Mesenchymal stem cell (in vitro differentiated cells and primary cell): ENCODE data around the gene ADGRG1.
A peak's percentile ranks its signal among the peaks of the same experiment; 100 is the strongest.

ENCODE experiments used
- DNase-seq: peaks from one replicate; pipeline ENCODE4 v3.0.0-alpha.2; 2013
- H2AFZ ChIP-seq: one replicate; pipeline ENCODE4 v1.6.1; 2013; ENCODE audit warnings: low read depth, mild to moderate bottlenecking, control low read depth, inconsistent platforms, low read length, moderate library complexity
- H2AK5ac ChIP-seq: 2 replicates; pipeline ENCODE4 v1.6.1; 2013; ENCODE audit warnings: low read length, moderate library complexity, mild to moderate bottlenecking, inconsistent platforms; ENCODE audit not compliant: severe bottlenecking
- H2BK120ac ChIP-seq: one replicate; pipeline ENCODE4 v1.6.1; 2013; ENCODE audit warnings: low read depth, mild to moderate bottlenecking, inconsistent platforms, low read length, moderate library complexity
- H2BK12ac ChIP-seq, 2 experiments: one replicate each; pipeline ENCODE4 v1.6.1; 2013; ENCODE audit warnings: inconsistent platforms in 2 of 2, low read length in 2 of 2, mild to moderate bottlenecking in 2 of 2, moderate library complexity in 2 of 2, control low read depth in 1 of 2
- H2BK15ac ChIP-seq: one replicate; pipeline ENCODE4 v1.6.1; 2013; ENCODE audit warnings: mild to moderate bottlenecking, low read depth, inconsistent platforms; ENCODE audit not compliant: poor library complexity, severe bottlenecking
- H2BK5ac ChIP-seq: 2 replicates; pipeline ENCODE4 v1.6.1; 2013; ENCODE audit warnings: low read depth, mild to moderate bottlenecking, low read length, control low read depth, inconsistent platforms; ENCODE audit not compliant: poor library complexity, severe bottlenecking
- H3K14ac ChIP-seq, 2 experiments: one replicate each; pipeline ENCODE4 v1.6.1; 2013; ENCODE audit warnings: inconsistent platforms in 2 of 2, low read length in 2 of 2, control low read depth in 1 of 2, mild to moderate bottlenecking in 1 of 2, moderate library complexity in 1 of 2
- H3K18ac ChIP-seq, 2 experiments: one replicate each; pipeline ENCODE4 v1.6.1; 2013; ENCODE audit warnings: inconsistent platforms in 2 of 2, low read length in 2 of 2, control low read depth in 1 of 2, low read depth in 1 of 2, mild to moderate bottlenecking in 1 of 2
- H3K23ac ChIP-seq, 2 experiments: one replicate each; pipeline ENCODE4 v1.6.1; 2013; ENCODE audit warnings: inconsistent platforms in 2 of 2, low read length in 2 of 2, mild to moderate bottlenecking in 2 of 2, moderate library complexity in 2 of 2, control low read depth in 1 of 2
- H3K27ac ChIP-seq: 2 replicates; pipeline ENCODE4 v1.5.1; 2013; ENCODE audit warnings: mild to moderate bottlenecking, moderate library complexity, low read length, control low read depth, inconsistent platforms; ENCODE audit not compliant: poor library complexity, severe bottlenecking
- H3K27me3 ChIP-seq, 2 experiments: 2 replicates each; pipeline versions ENCODE4 v1.6.1 to v1.7.0; 2013; ENCODE audit warnings: low read length in 2 of 2, mild to moderate bottlenecking in 2 of 2, moderate library complexity in 2 of 2, control low read depth in 1 of 2, inconsistent platforms in 1 of 2; ENCODE audit not compliant: control insufficient read depth in 1 of 2, insufficient read depth in 1 of 2
- H3K36me3 ChIP-seq, 2 experiments: 2 replicates each; pipeline versions ENCODE4 v1.6.1 to v1.7.0; 2013; ENCODE audit warnings: low read length in 2 of 2, control low read depth in 1 of 2, inconsistent platforms in 1 of 2, low read depth in 1 of 2, mild to moderate bottlenecking in 1 of 2; ENCODE audit not compliant: insufficient read depth in 2 of 2, control insufficient read depth in 1 of 2
- H3K4ac ChIP-seq, 2 experiments: one replicate each; pipeline ENCODE4 v1.6.1; 2013; ENCODE audit warnings: inconsistent platforms in 2 of 2, low read length in 2 of 2, mild to moderate bottlenecking in 2 of 2, moderate library complexity in 2 of 2, control low read depth in 1 of 2, low read depth in 1 of 2
- H3K4me1 ChIP-seq: 2 replicates; pipeline ENCODE4 v1.6.1; 2013; ENCODE audit warnings: low read depth, low read length, control low read depth; ENCODE audit not compliant: control insufficient read depth, insufficient read depth
- H3K4me2 ChIP-seq: 2 replicates; pipeline ENCODE4 v1.6.1; 2013; ENCODE audit warnings: low read length, mild to moderate bottlenecking, inconsistent platforms; ENCODE audit not compliant: poor library complexity, severe bottlenecking
- H3K4me3 ChIP-seq, 2 experiments: 2 replicates each; pipeline versions ENCODE4 v1.5.1 to v1.7.0; 2013; ENCODE audit warnings: low read length in 2 of 2, mild to moderate bottlenecking in 2 of 2, control low read depth in 1 of 2, low read depth in 1 of 2; ENCODE audit not compliant: insufficient read depth in 1 of 2
- H3K79me1 ChIP-seq: replicated peaks from 2 replicates; pipeline ENCODE4 v1.6.1; 2013; ENCODE audit warnings: mild to moderate bottlenecking, control low read depth, low read length, inconsistent platforms; ENCODE audit not compliant: poor library complexity, severe bottlenecking
- H3K9ac ChIP-seq: 2 replicates; pipeline ENCODE4 v1.7.0; 2013; ENCODE audit warnings: mild to moderate bottlenecking, low read length, moderate library complexity
- H3K9me3 ChIP-seq: 2 replicates; pipeline ENCODE4 v1.7.0; 2013; ENCODE audit warnings: mild to moderate bottlenecking, low read length; ENCODE audit not compliant: control insufficient read depth
- H4K8ac ChIP-seq: one replicate; pipeline ENCODE4 v1.6.1; 2013; ENCODE audit warnings: inconsistent platforms, mild to moderate bottlenecking, low read length, moderate library complexity
- H4K91ac ChIP-seq: one replicate; pipeline ENCODE4 v1.6.1; 2013; ENCODE audit warnings: mild to moderate bottlenecking, low read length, inconsistent platforms
- WGBS: methylation state at CpG from one replicate; pipeline ENCODE4 v1.1.7; 2013; ENCODE audit warnings: mixed read lengths; 5-methylcytosine and 5-hydroxymethylcytosine counted together

ADGRG1 gene

DNA sequence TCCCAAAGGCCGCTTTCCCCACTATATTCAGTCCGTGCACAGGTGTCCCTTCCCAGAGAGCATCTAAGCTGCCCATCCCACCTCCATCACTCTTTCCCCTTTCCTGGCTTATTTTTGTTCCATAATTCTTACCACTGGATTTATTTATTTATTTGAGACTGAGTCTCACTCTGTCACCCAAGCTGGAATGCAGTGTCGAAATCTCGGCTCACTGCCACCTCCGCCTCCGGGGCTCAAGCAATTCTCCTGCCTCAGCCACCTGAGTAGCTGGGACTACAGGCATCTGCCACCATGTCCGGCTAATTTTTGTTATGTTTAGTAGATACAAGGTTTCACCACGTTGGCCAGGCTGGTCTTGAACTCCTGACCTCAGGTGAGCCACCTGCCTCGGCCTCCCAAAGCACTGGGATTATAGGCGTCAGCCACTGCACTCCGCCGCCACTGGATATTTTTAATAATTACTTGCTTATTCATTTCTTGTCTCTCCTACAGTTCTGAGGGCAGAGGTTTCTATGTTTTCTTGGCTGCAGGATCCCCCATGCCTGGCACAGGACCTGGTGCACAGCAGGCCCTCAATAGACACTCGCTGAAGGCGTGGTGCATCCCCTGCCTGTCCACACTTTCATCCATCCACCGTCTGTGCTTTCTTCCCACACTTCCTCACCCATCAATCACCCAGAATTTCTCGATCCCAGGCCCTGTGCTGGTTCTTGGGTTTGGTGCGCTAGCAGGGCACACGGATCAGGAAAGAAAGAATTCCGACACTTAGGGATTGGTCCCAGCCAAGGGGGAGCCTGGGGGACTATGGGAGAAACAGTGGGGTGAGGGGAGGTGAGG lies 9.9 kb upstream of the ADGRG1 start:
- no peak overlapping the region for H2BK5ac ChIP-seq
- no peaks in the 10 kb centered on the region for H3K9me3 ChIP-seq
- H3K4ac ChIP-seq = no peak overlapping the region
- no peak overlapping the region for H3K18ac ChIP-seq
- H3K4me1 ChIP-seq = peaks cover 39% of the 10 kb centered on the region
- H2AK5ac ChIP-seq = peak overlapping the region; percentile 47
- H2BK12ac ChIP-seq = no peak overlapping the region
- H3K23ac ChIP-seq = no peak overlapping the region
- H3K9ac ChIP-seq = no peak overlapping the region
- no peak overlapping the region for H4K8ac ChIP-seq
- H2AFZ ChIP-seq = peak overlapping the region; percentile 18
- H2BK120ac ChIP-seq = no peak overlapping the region
- H3K4me3 ChIP-seq = no peak overlapping the region
- no peaks in the 10 kb centered on the region for H3K79me1 ChIP-seq
- no peak overlapping the region for H3K4me2 ChIP-seq
- no peaks in the 10 kb centered on the region for H3K27me3 ChIP-seq
- H2BK15ac ChIP-seq = no peak overlapping the region
- H3K36me3 ChIP-seq = no peaks in the 10 kb centered on the region
- no peak overlapping the region for H3K27ac ChIP-seq
- no peak overlapping the region for H4K91ac ChIP-seq
- 85% methylated on average over 17 of the region's 19 CpGs for WGBS
- DNase-seq = no peak
- H3K14ac ChIP-seq = no peak overlapping the region

DNA sequence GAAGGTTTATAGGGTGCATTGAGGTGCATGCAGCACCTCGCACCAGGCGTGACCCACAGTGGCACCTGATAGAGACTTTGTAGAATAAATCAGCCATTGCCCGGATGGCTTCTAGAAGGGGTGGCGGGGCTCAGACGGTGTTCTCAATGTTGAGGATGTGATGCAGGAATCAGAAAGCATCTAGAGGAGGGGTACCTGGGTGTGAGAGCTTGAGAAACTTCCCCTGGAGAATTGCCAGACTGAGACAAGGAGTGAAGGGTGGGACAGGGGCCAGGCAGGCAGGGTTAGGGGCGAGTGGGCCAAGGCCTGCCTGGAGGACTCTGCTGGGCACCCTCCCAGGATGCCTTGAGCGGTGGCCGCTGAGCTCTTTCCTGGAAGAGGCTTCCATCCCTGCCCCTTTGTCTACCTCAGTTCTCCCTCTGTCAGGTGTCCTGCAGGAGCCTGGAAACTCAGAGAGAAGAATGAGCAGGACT lies 9.3 kb upstream of the ADGRG1 start:
- no peak overlapping the region for H2BK120ac ChIP-seq
- no peak overlapping the region for H4K8ac ChIP-seq
- H2AFZ ChIP-seq = no peak overlapping the region
- no peak overlapping the region for H2BK12ac ChIP-seq
- no peak overlapping the region for H4K91ac ChIP-seq
- no peak overlapping the region for H2BK15ac ChIP-seq
- H3K4ac ChIP-seq = no peak overlapping the region
- no peak overlapping the region for H2BK5ac ChIP-seq
- H2AK5ac ChIP-seq = peak overlapping the region; percentile 37
- no peak overlapping the region for H3K23ac ChIP-seq
- H3K4me2 ChIP-seq = no peak overlapping the region
- H3K27ac ChIP-seq = no peak overlapping the region
- H3K9me3 ChIP-seq = no peaks in the 10 kb centered on the region
- no peak overlapping the region for H3K9ac ChIP-seq
- peaks cover 44% of the 10 kb centered on the region for H3K4me1 ChIP-seq
- no peak overlapping the region for H3K14ac ChIP-seq
- no peaks in the 10 kb centered on the region for H3K79me1 ChIP-seq
- H3K27me3 ChIP-seq = no peaks in the 10 kb centered on the region
- H3K4me3 ChIP-seq = no peak overlapping the region
- no peak overlapping the region for H3K18ac ChIP-seq
- 84% methylated on average over 8 of the region's 8 CpGs for WGBS
- no peak for DNase-seq
- no peaks in the 10 kb centered on the region for H3K36me3 ChIP-seq

DNA sequence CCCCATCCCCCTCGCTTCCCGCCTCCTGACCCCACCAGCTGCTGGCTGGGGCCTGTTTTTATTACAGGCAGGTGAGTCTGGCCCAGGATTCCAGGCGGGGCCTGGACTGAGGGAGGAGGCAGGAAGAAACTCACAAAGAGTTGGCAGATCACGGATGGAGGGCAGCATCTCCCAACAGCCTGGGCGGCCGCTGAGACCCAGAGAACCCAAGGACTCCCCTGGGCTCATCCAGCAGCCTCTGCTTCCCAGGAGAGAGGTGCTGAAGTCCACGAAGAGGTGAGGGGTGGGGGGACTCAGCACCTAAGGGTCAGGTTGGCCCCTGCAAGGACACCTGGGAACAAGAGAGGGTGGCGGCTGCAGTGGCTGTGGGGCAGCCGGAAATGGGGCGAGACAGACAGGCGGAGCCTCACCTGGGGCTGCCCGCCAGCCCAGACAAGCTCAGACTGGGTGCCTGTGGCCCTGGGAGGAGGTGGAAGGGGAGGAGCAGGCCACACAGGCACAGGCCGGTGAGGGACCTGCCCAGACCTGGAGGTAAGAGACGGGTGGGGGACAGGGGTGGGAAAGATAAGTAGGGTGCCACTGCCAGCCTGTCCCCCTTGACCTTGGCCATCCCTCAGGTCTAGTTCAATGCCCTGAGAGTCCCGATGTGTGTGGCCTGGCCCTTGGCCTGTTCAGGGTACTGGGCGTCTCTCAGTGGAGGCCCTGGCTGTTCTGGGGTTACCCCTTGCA lies 8.7 kb upstream of the ADGRG1 start:
- no peak overlapping the region for H3K9ac ChIP-seq
- peak overlapping the region; percentile 37 for H2AK5ac ChIP-seq
- H3K23ac ChIP-seq = no peak overlapping the region
- H3K27ac ChIP-seq = no peak overlapping the region
- no peak overlapping the region for H3K4ac ChIP-seq
- no peak overlapping the region for H3K4me3 ChIP-seq
- H2BK15ac ChIP-seq = no peak overlapping the region
- no peaks in the 10 kb centered on the region for H3K27me3 ChIP-seq
- H2BK120ac ChIP-seq = no peak overlapping the region
- H2BK12ac ChIP-seq = no peak overlapping the region
- DNase-seq = no peak
- H4K8ac ChIP-seq = no peak overlapping the region
- no peak overlapping the region for H3K4me2 ChIP-seq
- H3K18ac ChIP-seq = no peak overlapping the region
- 84% methylated on average over 16 of the region's 16 CpGs for WGBS
- H3K79me1 ChIP-seq = no peaks in the 10 kb centered on the region
- H3K9me3 ChIP-seq = no peaks in the 10 kb centered on the region
- H2AFZ ChIP-seq = no peak overlapping the region
- H3K4me1 ChIP-seq = peaks cover 46% of the 10 kb centered on the region
- no peak overlapping the region for H4K91ac ChIP-seq
- H3K36me3 ChIP-seq = no peaks in the 10 kb centered on the region
- no peak overlapping the region for H3K14ac ChIP-seq
- H2BK5ac ChIP-seq = no peak overlapping the region
